ENCODE measurements around the gene CAPN7. TPM values are rescaled to one million over a fixed set of nuclear protein-coding genes. Genes with fewer than 3 reads are reported as not detected.
A peak's percentile ranks its signal among the peaks of the same experiment; 100 is the strongest.

The CAPN7 gene
- total and polyA plus RNA-seq, 9 donors, result 20.7 to 70.4 (median 54.1) TPM

- H3K36me3 ChIP-seq, result no peaks in the 10 kb centered on the region
- no peak overlapping the region for H3K27ac ChIP-seq
- H3K27me3 ChIP-seq, result no peaks in the 10 kb centered on the region
- intact Hi-C loops (cut with DNase I), result no loop called here
- H3K9me3 ChIP-seq, result no peaks in the 10 kb centered on the region
- no peaks in the 10 kb centered on the region for H3K4me1 ChIP-seq (ENCODE audit: insufficient read depth)
- WGBS, 3 donors, result 87 to 93% (median 88%) methylated on average over 7 of the region's 7 CpGs
- H3K4me3 ChIP-seq, result no peak overlapping the region
- no peak for DNase-seq
- TF ChIP-seq EP300 (IDR thresholded peaks at IDR 0.05) (no peak), CTCF (IDR thresholded peaks at IDR 0.05) (no peak), POLR2A (IDR thresholded peaks at IDR 0.05) (no peak)
These were observed 17.9 kb downstream of the CAPN7 start for GRCh38 chr3:15223685-15224572.

GRCh38 chr3:15228147-15228546, 22.1 kb downstream of the CAPN7 start:
- TF ChIP-seq CTCF (IDR thresholded peaks at IDR 0.05), result no peak
- no peak for TF ChIP-seq POLR2A (IDR thresholded peaks at IDR 0.05)
- no peak for TF ChIP-seq EP300 (IDR thresholded peaks at IDR 0.05)
- no peak for DNase-seq
- intact Hi-C loops (cut with DNase I), result no loop called here
- H3K4me1 ChIP-seq (ENCODE audit: insufficient read depth), result no peaks in the 10 kb centered on the region
- H3K9me3 ChIP-seq, result no peaks in the 10 kb centered on the region
- no peaks in the 10 kb centered on the region for H3K36me3 ChIP-seq
- no peak overlapping the region for H3K27ac ChIP-seq
- H3K27me3 ChIP-seq, result no peaks in the 10 kb centered on the region
- WGBS, 3 donors, result 91 to 93% (median 92%) methylated on average over 1 of the region's 1 CpG
- H3K4me3 ChIP-seq, result no peak overlapping the region

GRCh38 chr3:15229262-15229661, 23.2 kb downstream of the CAPN7 start:
- H3K27ac ChIP-seq, result no peak overlapping the region
- TF ChIP-seq POLR2A (IDR thresholded peaks at IDR 0.05) (no peak), CTCF (IDR thresholded peaks at IDR 0.05) (no peak), EP300 (IDR thresholded peaks at IDR 0.05) (no peak)
- no peak for DNase-seq
- no peaks in the 10 kb centered on the region for H3K36me3 ChIP-seq
- no peaks in the 10 kb centered on the region for H3K4me1 ChIP-seq (ENCODE audit: insufficient read depth)
- 93 to 98% (median 97%) methylated on average over 4 of the region's 4 CpGs for WGBS, 3 donors
- no peaks in the 10 kb centered on the region for H3K9me3 ChIP-seq
- intact Hi-C loops (cut with DNase I), result no loop called here
- H3K4me3 ChIP-seq, result no peak overlapping the region
- no peaks in the 10 kb centered on the region for H3K27me3 ChIP-seq

- peak; percentile 42 to 73 (median 69) for DNase-seq
- Histone ChIP-seq H3K36me3 (no peaks in the 10 kb centered on the region), H3K9me3 (no peaks in the 10 kb centered on the region), H3K4me3 (no peak overlapping the region), H3K27ac (no peak overlapping the region), H3K27me3 (no peaks in the 10 kb centered on the region), H3K4me1 (ENCODE audit: insufficient read depth) (no peaks in the 10 kb centered on the region)
- 32 to 62% (median 55%) methylated on average over 1 of the region's 1 CpG for WGBS, 3 donors
- TF ChIP-seq POLR2A (IDR thresholded peaks at IDR 0.05), result no peak
- TF ChIP-seq CTCF (IDR thresholded peaks at IDR 0.05), result peak in 2 of 3 donors; percentile 40 to 55
- intact Hi-C loops (cut with DNase I), result loop anchor here in 1 of 4 donors (5.0 kb wide), 1 partner anchor 286 kb away; no protein-coding TSS in a partner anchor
These were observed 35.3 kb downstream of the CAPN7 start for GRCh38 chr3:15241341-15241740.

Measured in ovary (tissue), 9 donors.